Measurements from ENCODE around the gene FSCN2.

The FSCN2 gene

GRCh38 chr17:81513753-81514488 lies 14.3 kb upstream of the FSCN2 start:
- no peak for DNase-seq (ENCODE audit: low read depth)

- no peak for DNase-seq (ENCODE audit: low read depth)
These were observed 13.8 kb upstream of the FSCN2 start for GRCh38 chr17:81514489-81514738.

- peak; percentile 82 for DNase-seq (ENCODE audit: low read depth)
These were observed 13.2 kb upstream of the FSCN2 start for GRCh38 chr17:81514739-81515529.

GRCh38 chr17:81515530-81516041 lies 12.6 kb upstream of the FSCN2 start:
- no peak for DNase-seq (ENCODE audit: low read depth)

- no peak for DNase-seq (ENCODE audit: low read depth)
These were observed 11.7 kb upstream of the FSCN2 start for GRCh38 chr17:81516439-81516838.

GRCh38 chr17:81517009-81517338 lies 11.2 kb upstream of the FSCN2 start:
- DNase-seq (ENCODE audit: low read depth), result no peak

GRCh38 chr17:81517339-81518112 lies 10.7 kb upstream of the FSCN2 start:
- DNase-seq (ENCODE audit: low read depth), result no peak

GRCh38 chr17:81518113-81518784 lies 9.9 kb upstream of the FSCN2 start:
- no peak for DNase-seq (ENCODE audit: low read depth)

GRCh38 chr17:81518785-81519283 lies 9.3 kb upstream of the FSCN2 start:
- DNase-seq (ENCODE audit: low read depth), result no peak

- DNase-seq (ENCODE audit: low read depth), result no peak
These were observed 8.7 kb upstream of the FSCN2 start for GRCh38 chr17:81519284-81520020.

- no peak for DNase-seq (ENCODE audit: low read depth)
These were observed 7.9 kb upstream of the FSCN2 start for GRCh38 chr17:81520021-81520901.

GRCh38 chr17:81522491-81523401 lies 5.4 kb upstream of the FSCN2 start:
- DNase-seq (ENCODE audit: low read depth), result no peak

GRCh38 chr17:81523402-81524038 lies 4.7 kb upstream of the FSCN2 start:
- no peak for DNase-seq (ENCODE audit: low read depth)

- no peak for DNase-seq (ENCODE audit: low read depth)
These were observed 3.9 kb upstream of the FSCN2 start for GRCh38 chr17:81524039-81524864.

- DNase-seq (ENCODE audit: low read depth), result no peak
These were observed 3.4 kb upstream of the FSCN2 start for GRCh38 chr17:81524865-81525159.

- DNase-seq (ENCODE audit: low read depth), result no peak
These were observed 1.3 kb upstream of the FSCN2 start for GRCh38 chr17:81526662-81527571.

- DNase-seq (ENCODE audit: low read depth), result no peak
These were observed 140 bp downstream of the FSCN2 start for GRCh38 chr17:81528384-81528650.
